HepG2 (cell line): ENCODE data around the gene ANKRD11. TPM values are rescaled to one million over a fixed set of nuclear protein-coding genes. Genes with fewer than 3 reads are reported as not detected.
A peak's percentile ranks its signal among the peaks of the same experiment; 100 is the strongest.

Experiments used
- BHLHE40 ChIP-seq: IDR thresholded peaks from 2 replicates; pipeline ENCODE4 v1.6.1; 2011; ENCODE audit warnings: low read length, improper control_type of control experiment
- HNF4A ChIP-seq: sonication (generic); formaldehyde crosslinking; IDR thresholded peaks from 2 replicates; pipeline ENCODE4 v1.4.0; 2020; ENCODE audit warnings: missing genetic modification reagents
- HOXA3 ChIP-seq: sonication (generic); formaldehyde crosslinking; IDR thresholded peaks from 2 replicates; pipeline ENCODE4 v1.5.0; 2020; ENCODE audit warnings: missing genetic modification reagents
- MXI1 ChIP-seq: IDR thresholded peaks from 3 replicates; pipeline ENCODE4 v1.6.1; 2012; ENCODE audit warnings: low read depth, low read length, inconsistent platforms, borderline replicate concordance
- NR2F2 ChIP-seq: IDR thresholded peaks from 2 replicates; pipeline ENCODE4 v1.6.1; 2012; ENCODE audit warnings: low read depth, inconsistent platforms, borderline replicate concordance
- RAD21 ChIP-seq: fragments of 450-650 bp; formaldehyde crosslinking; IDR thresholded peaks from 2 replicates; pipeline ENCODE4 v1.5.0; 2020; ENCODE audit warnings: mild to moderate bottlenecking
- RARA ChIP-seq: IDR thresholded peaks from 2 replicates; pipeline ENCODE4 v1.6.1; 2016; ENCODE audit warnings: missing genetic modification reagents, missing compliant biosample characterization
- RXRA ChIP-seq: sonication (generic); formaldehyde crosslinking; IDR thresholded peaks from 2 replicates; pipeline ENCODE4 v1.5.1; 2020; ENCODE audit warnings: missing genetic modification reagents
- SSRP1 ChIP-seq: IDR thresholded peaks from 2 replicates; pipeline ENCODE4 v1.6.1; 2016; ENCODE audit warnings: control low read depth
- TRIM24 ChIP-seq: sonication (generic); formaldehyde crosslinking; IDR thresholded peaks from 2 replicates; pipeline ENCODE4 v1.8.0; 2022; ENCODE audit warnings: mild to moderate bottlenecking, missing genetic modification reagents
- ZKSCAN5 ChIP-seq: sonication (generic); formaldehyde crosslinking; IDR thresholded peaks from 2 replicates; pipeline ENCODE4 v1.5.1; 2020; ENCODE audit warnings: mild to moderate bottlenecking, missing genetic modification reagents
- ZNF20 ChIP-seq: sonication (generic); formaldehyde crosslinking; IDR thresholded peaks from 2 replicates; pipeline ENCODE4 v1.4.0; 2020; ENCODE audit warnings: mild to moderate bottlenecking, moderate library complexity, missing genetic modification reagents
- ZNF431 ChIP-seq: sonication (generic); formaldehyde crosslinking; IDR thresholded peaks from 2 replicates; pipeline ENCODE4 v1.9.0; 2022; ENCODE audit warnings: missing genetic modification reagents, low read depth, mild to moderate bottlenecking, borderline replicate concordance
- ZNF451 ChIP-seq: sonication (generic); formaldehyde crosslinking; IDR thresholded peaks from 2 replicates; pipeline ENCODE4 v1.5.0; 2020; ENCODE audit warnings: mild to moderate bottlenecking, missing genetic modification reagents
- ZNF629 ChIP-seq: sonication (generic); formaldehyde crosslinking; conservative IDR thresholded peaks from 2 replicates; pipeline ENCODE4 v1.5.0; 2020; ENCODE audit warnings: missing genetic modification reagents
- polyA plus RNA-seq, 8 experiments: library from polyadenylated mRNA; depleted of rRNA in 3 of 8; stranded (reverse) in 7 of 8; unstranded in 1 of 8; fragments of >200 nt; fragmentation: Illumina TruSeq in 4 of 8; extraction: Trizol in 4 of 8; gene quantifications; 2 replicates each; pipeline versions ENCODE4 v1.2.1 to v1.2.3, GENCODE V29; 2011 to 2016; ENCODE audit warnings: low read depth in 4 of 8, missing spikeins in 1 of 8, mixed read lengths in 1 of 8; ENCODE audit not compliant: insufficient read depth in 1 of 8
- total RNA-seq, 5 experiments: library from RNA; depleted of rRNA; stranded (reverse); fragments of >200 nt; fragmentation: Illumina TruSeq; extraction: Trizol; gene quantifications; 2 replicates each; pipeline ENCODE4 v1.2.3, GENCODE V29; 2016; ENCODE audit warnings: low read depth in 1 of 5
- TF ChIP-seq, protein P1 (sequence below), 2 experiments: sonication (generic) in 1 of 2; formaldehyde crosslinking in 1 of 2; IDR thresholded peaks; 2 replicates each; pipeline versions ENCODE4 v1.4.0 to v1.6.1; 2018 to 2020; ENCODE audit warnings: missing genetic modification reagents in 2 of 2, borderline replicate concordance in 1 of 2, low read depth in 1 of 2, mild to moderate bottlenecking in 1 of 2, missing biosample characterization in 1 of 2
- TF ChIP-seq, protein P2 (sequence below): sonication (generic); formaldehyde crosslinking; IDR thresholded peaks from 2 replicates; pipeline ENCODE4 v1.4.0; 2020; ENCODE audit warnings: missing genetic modification reagents, mild to moderate bottlenecking, borderline replicate concordance
- TF ChIP-seq, protein P3 (sequence below): sonication (generic); formaldehyde crosslinking; IDR thresholded peaks from 2 replicates; pipeline ENCODE4 v1.5.0; 2020; ENCODE audit warnings: missing genetic modification reagents
- TF ChIP-seq, protein P4 (sequence below): sonication (generic); formaldehyde crosslinking; IDR thresholded peaks from 2 replicates; pipeline ENCODE4 v1.9.0; 2021; ENCODE audit warnings: missing genetic modification reagents, borderline replicate concordance

Gene ANKRD11
- total and polyA plus RNA-seq, 2 of the 13 experiments (the other 11 are each of a cell fraction or from before 2014, with no cell fraction given) = 21.4 to 38.4 TPM

DNA sequence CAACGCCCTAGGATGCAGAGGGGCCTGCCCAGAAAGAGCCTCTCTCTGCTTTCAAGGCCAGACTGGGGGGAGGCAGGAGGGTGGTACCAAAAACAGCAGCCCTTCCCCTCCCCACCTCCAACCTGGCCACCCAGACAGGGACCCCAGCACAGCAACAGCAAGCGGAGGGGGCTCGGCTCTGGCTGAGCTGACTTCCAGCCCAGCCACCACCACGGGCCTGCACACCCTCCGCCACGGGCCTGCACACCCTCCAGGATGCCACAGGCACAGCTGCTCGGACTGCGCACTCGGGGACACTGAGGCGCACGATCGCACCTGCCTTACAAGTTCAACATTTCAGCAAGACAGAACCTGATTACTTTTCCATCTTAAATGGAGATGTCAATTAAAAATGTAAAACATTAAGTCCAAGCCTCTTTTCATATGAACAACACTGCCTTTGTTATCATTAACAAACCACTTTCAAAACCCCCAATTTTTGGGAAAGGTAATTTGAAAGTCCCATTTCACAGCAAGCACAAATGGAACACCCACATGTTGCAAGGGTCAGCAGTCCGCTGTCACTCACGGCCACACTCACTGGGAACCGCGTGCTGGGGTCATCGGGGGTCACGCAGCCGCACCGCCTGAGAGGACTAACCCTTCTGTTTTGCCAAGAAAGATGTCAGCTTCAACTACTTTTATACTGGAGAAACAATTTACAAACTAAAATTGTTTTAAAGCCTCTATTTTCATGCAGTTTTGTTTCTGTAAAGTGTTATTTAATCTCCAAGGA, 76.4 kb downstream of the ANKRD11 start (continued):
- TF ChIP-seq, protein P1, sequence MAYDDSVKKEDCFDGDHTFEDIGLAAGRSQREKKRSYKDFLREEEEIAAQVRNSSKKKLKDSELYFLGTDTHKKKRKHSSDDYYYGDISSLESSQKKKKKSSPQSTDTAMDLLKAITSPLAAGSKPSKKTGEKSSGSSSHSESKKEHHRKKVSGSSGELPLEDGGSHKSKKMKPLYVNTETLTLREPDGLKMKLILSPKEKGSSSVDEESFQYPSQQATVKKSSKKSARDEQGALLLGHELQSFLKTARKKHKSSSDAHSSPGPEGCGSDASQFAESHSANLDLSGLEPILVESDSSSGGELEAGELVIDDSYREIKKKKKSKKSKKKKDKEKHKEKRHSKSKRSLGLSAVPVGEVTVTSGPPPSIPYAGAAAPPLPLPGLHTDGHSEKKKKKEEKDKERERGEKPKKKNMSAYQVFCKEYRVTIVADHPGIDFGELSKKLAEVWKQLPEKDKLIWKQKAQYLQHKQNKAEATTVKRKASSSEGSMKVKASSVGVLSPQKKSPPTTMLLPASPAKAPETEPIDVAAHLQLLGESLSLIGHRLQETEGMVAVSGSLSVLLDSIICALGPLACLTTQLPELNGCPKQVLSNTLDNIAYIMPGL (CRISPR knock-in tag; IDR thresholded peaks at IDR 0.05; ENCODE audit: borderline replicate concordance in 1 of 2, low read depth in 1 of 2) = no peak
- TF ChIP-seq SSRP1 = no peak
- TF ChIP-seq TRIM24 (CRISPR knock-in tag) = 0 out of 2 replicates have a peak, but pooled peaks have one; percentile 19
- TF ChIP-seq RAD21 (CRISPR knock-in tag) = no peak
- TF ChIP-seq BHLHE40 = peak; percentile 73
- TF ChIP-seq RARA (CRISPR knock-in tag) = peak; percentile 29; the same call in 1 of the 2 replicates
- peak; percentile 13; the same call in 1 of the 2 replicates for TF ChIP-seq HNF4A
- no peak for TF ChIP-seq ZKSCAN5 (CRISPR knock-in tag)
- peak; percentile 85 for TF ChIP-seq ZNF629 (CRISPR knock-in tag)
- TF ChIP-seq, protein P2, sequence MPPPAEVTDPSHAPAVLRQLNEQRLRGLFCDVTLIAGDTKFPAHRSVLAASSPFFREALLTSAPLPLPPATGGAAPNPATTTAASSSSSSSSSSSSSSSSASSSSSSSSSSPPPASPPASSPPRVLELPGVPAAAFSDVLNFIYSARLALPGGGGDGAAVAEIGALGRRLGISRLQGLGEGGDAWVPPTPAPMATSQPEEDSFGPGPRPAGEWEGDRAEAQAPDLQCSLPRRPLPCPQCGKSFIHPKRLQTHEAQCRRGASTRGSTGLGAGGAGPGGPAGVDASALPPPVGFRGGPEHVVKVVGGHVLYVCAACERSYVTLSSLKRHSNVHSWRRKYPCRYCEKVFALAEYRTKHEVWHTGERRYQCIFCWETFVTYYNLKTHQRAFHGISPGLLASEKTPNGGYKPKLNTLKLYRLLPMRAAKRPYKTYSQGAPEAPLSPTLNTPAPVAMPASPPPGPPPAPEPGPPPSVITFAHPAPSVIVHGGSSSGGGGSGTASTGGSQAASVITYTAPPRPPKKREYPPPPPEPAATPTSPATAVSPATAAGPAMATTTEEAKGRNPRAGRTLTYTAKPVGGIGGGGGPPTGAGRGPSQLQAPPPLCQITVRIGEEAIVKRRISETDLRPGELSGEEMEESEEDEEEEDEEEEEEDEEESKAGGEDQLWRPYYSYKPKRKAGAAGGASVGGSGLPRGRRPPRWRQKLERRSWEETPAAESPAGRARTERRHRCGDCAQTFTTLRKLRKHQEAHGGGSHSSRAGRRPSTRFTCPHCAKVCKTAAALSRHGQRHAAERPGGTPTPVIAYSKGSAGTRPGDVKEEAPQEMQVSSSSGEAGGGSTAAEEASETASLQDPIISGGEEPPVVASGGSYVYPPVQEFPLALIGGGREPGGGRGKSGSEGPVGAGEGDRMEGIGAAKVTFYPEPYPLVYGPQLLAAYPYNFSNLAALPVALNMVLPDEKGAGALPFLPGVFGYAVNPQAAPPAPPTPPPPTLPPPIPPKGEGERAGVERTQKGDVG (CRISPR knock-in tag) = 0 out of 2 replicates have a peak, but pooled peaks have one; percentile 37
- TF ChIP-seq ZNF451 = no peak
- TF ChIP-seq, protein P3, sequence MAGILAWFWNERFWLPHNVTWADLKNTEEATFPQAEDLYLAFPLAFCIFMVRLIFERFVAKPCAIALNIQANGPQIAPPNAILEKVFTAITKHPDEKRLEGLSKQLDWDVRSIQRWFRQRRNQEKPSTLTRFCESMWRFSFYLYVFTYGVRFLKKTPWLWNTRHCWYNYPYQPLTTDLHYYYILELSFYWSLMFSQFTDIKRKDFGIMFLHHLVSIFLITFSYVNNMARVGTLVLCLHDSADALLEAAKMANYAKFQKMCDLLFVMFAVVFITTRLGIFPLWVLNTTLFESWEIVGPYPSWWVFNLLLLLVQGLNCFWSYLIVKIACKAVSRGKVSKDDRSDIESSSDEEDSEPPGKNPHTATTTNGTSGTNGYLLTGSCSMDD (CRISPR knock-in tag) = no peak
- TF ChIP-seq, protein P4, sequence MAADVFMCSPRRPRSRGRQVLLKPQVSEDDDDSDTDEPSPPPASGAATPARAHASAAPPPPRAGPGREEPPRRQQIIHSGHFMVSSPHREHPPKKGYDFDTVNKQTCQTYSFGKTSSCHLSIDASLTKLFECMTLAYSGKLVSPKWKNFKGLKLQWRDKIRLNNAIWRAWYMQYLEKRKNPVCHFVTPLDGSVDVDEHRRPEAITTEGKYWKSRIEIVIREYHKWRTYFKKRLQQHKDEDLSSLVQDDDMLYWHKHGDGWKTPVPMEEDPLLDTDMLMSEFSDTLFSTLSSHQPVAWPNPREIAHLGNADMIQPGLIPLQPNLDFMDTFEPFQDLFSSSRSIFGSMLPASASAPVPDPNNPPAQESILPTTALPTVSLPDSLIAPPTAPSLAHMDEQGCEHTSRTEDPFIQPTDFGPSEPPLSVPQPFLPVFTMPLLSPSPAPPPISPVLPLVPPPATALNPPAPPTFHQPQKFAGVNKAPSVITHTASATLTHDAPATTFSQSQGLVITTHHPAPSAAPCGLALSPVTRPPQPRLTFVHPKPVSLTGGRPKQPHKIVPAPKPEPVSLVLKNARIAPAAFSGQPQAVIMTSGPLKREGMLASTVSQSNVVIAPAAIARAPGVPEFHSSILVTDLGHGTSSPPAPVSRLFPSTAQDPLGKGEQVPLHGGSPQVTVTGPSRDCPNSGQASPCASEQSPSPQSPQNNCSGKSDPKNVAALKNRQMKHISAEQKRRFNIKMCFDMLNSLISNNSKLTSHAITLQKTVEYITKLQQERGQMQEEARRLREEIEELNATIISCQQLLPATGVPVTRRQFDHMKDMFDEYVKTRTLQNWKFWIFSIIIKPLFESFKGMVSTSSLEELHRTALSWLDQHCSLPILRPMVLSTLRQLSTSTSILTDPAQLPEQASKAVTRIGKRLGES (CRISPR knock-in tag) = no peak
- no peak for TF ChIP-seq ZNF431 (CRISPR knock-in tag)
- TF ChIP-seq MXI1 = peak; percentile 47; the same call in 1 of the 3 replicates
- peak; percentile 45; the same call in 1 of the 2 replicates for TF ChIP-seq RXRA
- no peak for TF ChIP-seq HOXA3 (CRISPR knock-in tag)
- TF ChIP-seq NR2F2 = peak; percentile 40; the same call in 1 of the 2 replicates
- no peak for TF ChIP-seq ZNF20 (CRISPR knock-in tag)
